Measurements from ENCODE around the gene WDR73. TPM values are rescaled to one million over a fixed set of nuclear protein-coding genes. Genes with fewer than 3 reads are reported as not detected.

The WDR73 gene
- total RNA-seq, 3 donors from 2014 or later (not counting 1 experiment from before 2014, with no cell fraction given), result 19.2 to 26.7 (median 19.7) TPM

DNA sequence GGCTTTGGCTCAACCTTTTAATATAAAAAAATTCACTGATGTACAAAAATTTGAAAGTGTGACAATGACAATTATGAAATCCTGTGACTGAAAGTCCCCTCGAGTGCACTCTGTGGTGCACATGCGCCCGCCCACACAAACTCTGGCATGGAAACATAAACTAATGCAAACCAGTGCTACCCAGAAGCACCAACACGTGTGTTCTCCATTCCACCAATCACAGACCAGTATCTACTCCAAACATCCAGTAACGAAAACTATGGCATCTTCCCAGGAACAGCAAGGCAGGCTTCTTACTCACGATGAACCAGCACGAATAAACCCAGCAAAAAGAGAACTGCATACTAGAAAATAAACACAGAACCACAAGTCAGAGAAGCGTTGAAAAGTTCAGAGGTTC lies 15.6 kb upstream of the WDR73 start:
- Histone ChIP-seq H3K4me1 (ENCODE audit: control insufficient read depth, insufficient read depth, low read length) (no peaks in the 10 kb centered on the region), H3K9me3 (ENCODE audit: control insufficient read depth, insufficient read depth, low read length) (no peaks in the 10 kb centered on the region), H3K4me3 (ENCODE audit: low read length) (no peak overlapping the region), H3K27ac (ENCODE audit: low read length) (no peak overlapping the region), H3K36me3 (ENCODE audit: control insufficient read depth, insufficient read depth, low read length) (peaks cover 39% of the 10 kb centered on the region), H3K27me3 (ENCODE audit: control insufficient read depth, insufficient read depth, low read length) (no peaks in the 10 kb centered on the region)
- ATAC-seq, result no peak
- no peak for DNase-seq
- Mint-ChIP-seq H3K27ac (no peak overlapping the region), H3K4me1 (no peaks in the 10 kb centered on the region), H3K36me3 (no peaks in the 10 kb centered on the region), H3K4me3 (no peak overlapping the region), H3K9me3 (no peaks in the 10 kb centered on the region), H3K27me3 (ENCODE audit: low read depth in 2 of 2) (no peaks in the 10 kb centered on the region)
- TF ChIP-seq, protein P1, sequence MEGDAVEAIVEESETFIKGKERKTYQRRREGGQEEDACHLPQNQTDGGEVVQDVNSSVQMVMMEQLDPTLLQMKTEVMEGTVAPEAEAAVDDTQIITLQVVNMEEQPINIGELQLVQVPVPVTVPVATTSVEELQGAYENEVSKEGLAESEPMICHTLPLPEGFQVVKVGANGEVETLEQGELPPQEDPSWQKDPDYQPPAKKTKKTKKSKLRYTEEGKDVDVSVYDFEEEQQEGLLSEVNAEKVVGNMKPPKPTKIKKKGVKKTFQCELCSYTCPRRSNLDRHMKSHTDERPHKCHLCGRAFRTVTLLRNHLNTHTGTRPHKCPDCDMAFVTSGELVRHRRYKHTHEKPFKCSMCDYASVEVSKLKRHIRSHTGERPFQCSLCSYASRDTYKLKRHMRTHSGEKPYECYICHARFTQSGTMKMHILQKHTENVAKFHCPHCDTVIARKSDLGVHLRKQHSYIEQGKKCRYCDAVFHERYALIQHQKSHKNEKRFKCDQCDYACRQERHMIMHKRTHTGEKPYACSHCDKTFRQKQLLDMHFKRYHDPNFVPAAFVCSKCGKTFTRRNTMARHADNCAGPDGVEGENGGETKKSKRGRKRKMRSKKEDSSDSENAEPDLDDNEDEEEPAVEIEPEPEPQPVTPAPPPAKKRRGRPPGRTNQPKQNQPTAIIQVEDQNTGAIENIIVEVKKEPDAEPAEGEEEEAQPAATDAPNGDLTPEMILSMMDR (IDR thresholded peaks at IDR 0.05), result no peak
- intact Hi-C loops (cut with micrococcal nuclease), result no loop called here
- 91% methylated on average over 7 of the region's 8 CpGs for WGBS (ENCODE audit: insufficient coverage)

DNA sequence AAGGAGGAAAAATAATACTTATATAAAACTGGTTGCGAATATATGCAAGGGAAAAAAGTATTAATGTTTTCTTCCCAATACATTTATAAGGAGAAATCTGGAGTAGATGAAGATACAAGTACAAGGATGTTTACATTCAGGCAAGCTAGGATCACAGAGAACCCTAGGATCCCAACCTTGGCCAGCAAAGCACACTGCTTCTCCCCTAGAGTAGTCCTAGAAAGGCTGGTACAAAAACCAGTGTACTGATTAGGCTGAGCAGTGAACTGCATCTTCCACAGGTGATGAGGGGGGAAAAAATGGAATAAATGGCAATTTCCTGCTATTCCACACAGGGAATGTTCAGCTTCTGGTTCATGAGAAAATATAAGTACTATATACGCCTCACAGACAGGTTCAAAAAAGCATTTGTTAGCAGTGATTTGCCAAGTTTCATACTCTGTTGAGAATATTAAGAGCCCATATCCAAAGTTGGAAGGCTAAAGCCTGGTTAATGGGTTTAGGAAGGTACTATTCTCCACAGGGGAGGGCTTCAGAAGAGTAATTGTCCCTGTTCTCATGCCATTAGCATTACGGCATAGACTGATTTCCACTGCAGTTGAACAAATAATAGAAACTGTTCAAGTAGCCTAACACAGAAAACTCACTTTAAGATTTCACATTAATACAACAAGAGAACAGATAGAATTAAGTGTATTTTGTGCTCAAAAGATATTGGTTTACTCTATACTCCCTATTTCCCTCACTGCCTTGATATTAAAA lies 14.3 kb upstream of the WDR73 start:
- no peak overlapping the region for H3K27ac Mint-ChIP-seq

GRCh38 chr15:84666373-84666772 lies 12.3 kb upstream of the WDR73 start:
- no peak overlapping the region for H3K27ac ChIP-seq (ENCODE audit: low read length)
- H3K4me3 Mint-ChIP-seq, result no peak overlapping the region
- no peaks in the 10 kb centered on the region for H3K4me1 Mint-ChIP-seq
- 87% methylated on average over 2 of the region's 2 CpGs for WGBS (ENCODE audit: insufficient coverage)
- H3K27me3 Mint-ChIP-seq (ENCODE audit: low read depth in 2 of 2), result no peaks in the 10 kb centered on the region
- no peaks in the 10 kb centered on the region for H3K9me3 Mint-ChIP-seq
- no peak overlapping the region for H3K4me3 ChIP-seq (ENCODE audit: low read length)
- no peaks in the 10 kb centered on the region for H3K36me3 Mint-ChIP-seq
- TF ChIP-seq, protein P1 (IDR thresholded peaks at IDR 0.05), result no peak
- ATAC-seq, result no peak
- H3K4me1 ChIP-seq (ENCODE audit: control insufficient read depth, insufficient read depth, low read length), result no peaks in the 10 kb centered on the region
- H3K27me3 ChIP-seq (ENCODE audit: control insufficient read depth, insufficient read depth, low read length), result no peaks in the 10 kb centered on the region
- DNase-seq, result no peak
- H3K9me3 ChIP-seq (ENCODE audit: control insufficient read depth, insufficient read depth, low read length), result no peaks in the 10 kb centered on the region
- H3K27ac Mint-ChIP-seq, result peak overlapping the region in 1 of 2 donors; percentile 1
- intact Hi-C loops (cut with micrococcal nuclease), result no loop called here
- peaks cover 29% of the 10 kb centered on the region for H3K36me3 ChIP-seq (ENCODE audit: control insufficient read depth, insufficient read depth, low read length)

More for the DNA sequence above, 14.3 kb upstream of the WDR73 start:
- intact Hi-C loops (cut with micrococcal nuclease), result no loop called here
- no peaks in the 10 kb centered on the region for H3K4me1 Mint-ChIP-seq
- Histone ChIP-seq H3K27ac (ENCODE audit: low read length) (no peak overlapping the region), H3K9me3 (ENCODE audit: control insufficient read depth, insufficient read depth, low read length) (no peaks in the 10 kb centered on the region), H3K4me3 (ENCODE audit: low read length) (no peak overlapping the region), H3K4me1 (ENCODE audit: control insufficient read depth, insufficient read depth, low read length) (no peaks in the 10 kb centered on the region), H3K27me3 (ENCODE audit: control insufficient read depth, insufficient read depth, low read length) (no peaks in the 10 kb centered on the region), H3K36me3 (ENCODE audit: control insufficient read depth, insufficient read depth, low read length) (peaks cover 35% of the 10 kb centered on the region)
- no peak for DNase-seq
- TF ChIP-seq, protein P1 (IDR thresholded peaks at IDR 0.05), result no peak
- WGBS (ENCODE audit: insufficient coverage), result 100% methylated on average over 1 of the region's 3 CpGs
- no peaks in the 10 kb centered on the region for H3K36me3 Mint-ChIP-seq
- H3K9me3 Mint-ChIP-seq, result no peaks in the 10 kb centered on the region
- H3K4me3 Mint-ChIP-seq, result no peak overlapping the region
- no peak for ATAC-seq
- H3K27me3 Mint-ChIP-seq (ENCODE audit: low read depth in 2 of 2), result no peaks in the 10 kb centered on the region

- Histone ChIP-seq H3K4me3 (ENCODE audit: low read length) (no peak overlapping the region), H3K27me3 (ENCODE audit: control insufficient read depth, insufficient read depth, low read length) (no peaks in the 10 kb centered on the region), H3K27ac (ENCODE audit: low read length) (no peak overlapping the region), H3K4me1 (ENCODE audit: control insufficient read depth, insufficient read depth, low read length) (peaks cover 16% of the 10 kb centered on the region), H3K36me3 (ENCODE audit: control insufficient read depth, insufficient read depth, low read length) (peaks cover 7% of the 10 kb centered on the region), H3K9me3 (ENCODE audit: control insufficient read depth, insufficient read depth, low read length) (no peaks in the 10 kb centered on the region)
- intact Hi-C loops (cut with micrococcal nuclease), result no loop called here
- no peak overlapping the region for H3K4me3 Mint-ChIP-seq
- H3K36me3 Mint-ChIP-seq, result no peaks in the 10 kb centered on the region
- ATAC-seq (no peak), DNase-seq (no peak)
- WGBS (ENCODE audit: insufficient coverage), result 97% methylated on average over 10 of the region's 10 CpGs
- no peaks in the 10 kb centered on the region for H3K9me3 Mint-ChIP-seq
- peak overlapping the region in 1 of 2 donors; percentile 41 for H3K27ac Mint-ChIP-seq
- TF ChIP-seq, protein P1 (IDR thresholded peaks at IDR 0.05), result no peak
- H3K4me1 Mint-ChIP-seq, result peaks cover 21 to 32% of the 10 kb centered on the region in 2 donors
- H3K27me3 Mint-ChIP-seq (ENCODE audit: low read depth in 2 of 2), result no peaks in the 10 kb centered on the region
These were observed 6.9 kb upstream of the WDR73 start for GRCh38 chr15:84661001-84661400.

Measured in natural killer cell (primary cell).